GM23338 (cell line): Measurements from ENCODE around the gene ECPAS. TPM values are rescaled to one million over a fixed set of nuclear protein-coding genes. Genes with fewer than 3 reads are reported as not detected.

Experiments
- ATAC-seq: fragments of 200-7000 bp; cut with Tn5 transposase; 3 replicates; pipeline ENCODE4 v1.9.1; 2020
- DNase-seq: peaks from one replicate; pipeline ENCODE4 v3.0.0-alpha.2; 2015; ENCODE audit warnings: low spot score
- H2AFZ ChIP-seq: fragments of 200-600 bp; sonication (generic); 2 replicates; pipeline ENCODE4 v1.8.0; 2016; ENCODE audit warnings: antibody characterized with exemption, mild to moderate bottlenecking, moderate library complexity
- H3F3A ChIP-seq: fragments of 200-600 bp; sonication (generic); replicated peaks from 2 replicates; pipeline ENCODE4 v1.8.0; 2017; ENCODE audit warnings: antibody characterized with exemption, mixed run types, low read depth
- H3K27ac ChIP-seq: fragments of 200-600 bp; sonication (generic); 2 replicates; pipeline ENCODE4 v1.6.1; 2016; ENCODE audit warnings: low read depth
- H3K27me3 ChIP-seq: fragments of 200-600 bp; sonication (generic); 2 replicates; pipeline ENCODE4 v1.8.0; 2016; ENCODE audit warnings: mild to moderate bottlenecking, mixed run types, moderate library complexity; ENCODE audit not compliant: insufficient read depth
- H3K36me3 ChIP-seq: fragments of 200-600 bp; sonication (generic); 2 replicates; pipeline ENCODE4 v1.8.0; 2016; ENCODE audit warnings: mild to moderate bottlenecking; ENCODE audit not compliant: insufficient read depth
- H3K4me1 ChIP-seq: fragments of 200-600 bp; sonication (generic); 2 replicates; pipeline ENCODE4 v1.8.0; 2016; ENCODE audit warnings: mild to moderate bottlenecking, moderate library complexity; ENCODE audit not compliant: insufficient read depth
- H3K4me2 ChIP-seq: fragments of 200-600 bp; sonication (generic); 2 replicates; pipeline ENCODE4 v1.7.1; 2017; ENCODE audit warnings: mixed run types
- H3K4me3 ChIP-seq: fragments of 200-600 bp; sonication (generic); 2 replicates; pipeline ENCODE4 v1.6.1; 2016; ENCODE audit warnings: mixed run types
- H3K79me2 ChIP-seq: fragments of 200-600 bp; sonication (generic); replicated peaks from 2 replicates; pipeline ENCODE4 v1.8.0; 2017; ENCODE audit warnings: mild to moderate bottlenecking; ENCODE audit not compliant: insufficient read depth
- H3K9me2 ChIP-seq: fragments of 200-600 bp; sonication (generic); 2 replicates; pipeline ENCODE4 v1.8.0; 2017; ENCODE audit not compliant: insufficient read depth
- H4K20me1 ChIP-seq: fragments of 200-600 bp; sonication (generic); replicated peaks from 2 replicates; pipeline ENCODE4 v1.8.0; 2017; ENCODE audit warnings: mild to moderate bottlenecking; ENCODE audit not compliant: insufficient read depth
- H3K27ac Mint-ChIP-seq: 2 replicates; pipeline ENCODE4 v1.8.0; 2020; ENCODE audit warnings: inconsistent platforms, mild to moderate bottlenecking, moderate library complexity, mixed read lengths
- H3K27me3 Mint-ChIP-seq: 3 replicates; pipeline ENCODE4 v1.8.0; 2022; ENCODE audit warnings: low read depth, mild to moderate bottlenecking, moderate library complexity, mixed read lengths, inconsistent platforms; ENCODE audit not compliant: insufficient read depth, poor library complexity
- H3K36me3 Mint-ChIP-seq: 3 replicates; pipeline ENCODE4 v1.8.0; 2021; ENCODE audit warnings: low read depth, mild to moderate bottlenecking, inconsistent platforms, moderate library complexity, mixed read lengths
- H3K4me1 Mint-ChIP-seq: 3 replicates; pipeline ENCODE4 v1.8.0; 2020; ENCODE audit warnings: mild to moderate bottlenecking, inconsistent platforms, mixed read lengths
- H3K4me3 Mint-ChIP-seq: 3 replicates; pipeline ENCODE4 v1.8.0; 2021; ENCODE audit warnings: moderate library complexity, mild to moderate bottlenecking, inconsistent platforms, mixed read lengths
- H3K9me3 Mint-ChIP-seq: 3 replicates; pipeline ENCODE4 v1.8.0; 2020; ENCODE audit warnings: moderate library complexity, mild to moderate bottlenecking, inconsistent platforms, mixed read lengths
- CREB1 ChIP-seq: fragments of 250-450 bp; sonication (Bioruptor Pico); IDR thresholded peaks from 2 replicates; pipeline ENCODE4 v1.5.0; 2020; ENCODE audit warnings: low read depth, mild to moderate bottlenecking, moderate library complexity
- EZH2 ChIP-seq: fragments of 200-600 bp; sonication (generic); IDR thresholded peaks from one replicate; pipeline ENCODE4 v1.8.0; 2017; ENCODE audit warnings: antibody characterized with exemption, mild to moderate bottlenecking, low read depth; ENCODE audit not compliant: unreplicated experiment
- EZH2phosphoT487 ChIP-seq: fragments of 200-600 bp; sonication (generic); IDR thresholded peaks from one replicate; pipeline ENCODE4 v1.8.1; 2018; ENCODE audit warnings: antibody characterized with exemption; ENCODE audit not compliant: unreplicated experiment
- JUNB ChIP-seq: IDR thresholded peaks from one replicate; pipeline ENCODE4 v1.6.1; 2016; ENCODE audit warnings: antibody characterized with exemption; ENCODE audit not compliant: unreplicated experiment
- NANOG ChIP-seq: IDR thresholded peaks from 2 replicates; pipeline ENCODE4 v1.6.1; 2016; ENCODE audit warnings: antibody characterized with exemption, borderline replicate concordance
- POLR2AphosphoS5 ChIP-seq: IDR thresholded peaks from 2 replicates; pipeline ENCODE4 v1.6.1; 2016; ENCODE audit warnings: antibody characterized with exemption, low read depth
- STAT1 ChIP-seq: IDR thresholded peaks from one replicate; pipeline ENCODE4 v1.6.1; 2016; ENCODE audit warnings: antibody characterized with exemption; ENCODE audit not compliant: unreplicated experiment
- ZNF114 ChIP-seq: fragments of 250-450 bp; sonication (Bioruptor Pico); IDR thresholded peaks from 2 replicates; pipeline ENCODE4 v1.5.0; 2020; ENCODE audit warnings: mild to moderate bottlenecking, moderate library complexity
- ZNF331 ChIP-seq: fragments of 250-450 bp; sonication (Bioruptor Pico); IDR thresholded peaks from 2 replicates; pipeline ENCODE4 v1.5.0; 2020; ENCODE audit warnings: low read depth, mild to moderate bottlenecking, moderate library complexity
- polyA plus RNA-seq: library from polyadenylated mRNA; unstranded; fragments of >200 nt; fragmentation: Nextera tagmentation; extraction: Ambion mirVana; gene quantifications from 2 replicates; pipeline ENCODE4 v1.2.1, GENCODE V29; 2016
- total RNA-seq: library from RNA; depleted of rRNA; stranded (reverse); fragments of >200 nt; shearing (Covaris generic); gene quantifications from 2 replicates; pipeline ENCODE4 v1.2.3, GENCODE V29; 2014
- TF ChIP-seq, protein P1 (sequence below), 2 experiments: fragments of 200-600 bp in 1 of 2; sonication (generic) in 1 of 2; conservative IDR thresholded peaks; 2 replicates each; pipeline versions ENCODE4 v1.5.1 to v1.6.1; 2016 to 2017; ENCODE audit warnings: antibody characterized with exemption in 2 of 2, low read depth in 2 of 2, mild to moderate bottlenecking in 2 of 2, moderate library complexity in 1 of 2
- TF ChIP-seq, protein P2 (sequence below): fragments of 250-450 bp; sonication (Bioruptor Pico); IDR thresholded peaks from 2 replicates; pipeline ENCODE4 v1.5.0; 2020; ENCODE audit warnings: mild to moderate bottlenecking, moderate library complexity

The ECPAS gene
- total and polyA plus RNA-seq, 2 experiments from 2014 or later: 51.4 to 104 TPM

DNA sequence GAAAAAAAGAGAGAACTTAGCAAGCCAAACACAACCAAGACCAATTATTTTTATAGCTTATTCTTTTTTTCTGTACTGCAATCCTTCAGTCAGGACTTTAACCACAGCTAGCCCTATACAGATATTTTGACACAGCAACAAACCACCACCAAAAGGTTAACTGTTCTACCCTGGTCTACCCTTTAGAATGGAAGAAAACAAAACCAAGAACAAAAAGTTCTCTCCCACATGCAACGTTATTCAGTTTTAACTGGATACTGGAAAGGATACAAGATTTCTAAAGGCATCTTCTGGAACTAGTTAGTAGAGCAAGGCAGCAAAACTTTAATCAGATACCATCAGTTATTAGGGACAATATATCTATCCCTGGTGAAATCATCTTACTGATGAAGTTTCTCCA is 32.6 kb downstream of the ECPAS start (continued):
- TF ChIP-seq EZH2: no peak
- TF ChIP-seq POLR2AphosphoS5: no peak
- TF ChIP-seq, protein P1, sequence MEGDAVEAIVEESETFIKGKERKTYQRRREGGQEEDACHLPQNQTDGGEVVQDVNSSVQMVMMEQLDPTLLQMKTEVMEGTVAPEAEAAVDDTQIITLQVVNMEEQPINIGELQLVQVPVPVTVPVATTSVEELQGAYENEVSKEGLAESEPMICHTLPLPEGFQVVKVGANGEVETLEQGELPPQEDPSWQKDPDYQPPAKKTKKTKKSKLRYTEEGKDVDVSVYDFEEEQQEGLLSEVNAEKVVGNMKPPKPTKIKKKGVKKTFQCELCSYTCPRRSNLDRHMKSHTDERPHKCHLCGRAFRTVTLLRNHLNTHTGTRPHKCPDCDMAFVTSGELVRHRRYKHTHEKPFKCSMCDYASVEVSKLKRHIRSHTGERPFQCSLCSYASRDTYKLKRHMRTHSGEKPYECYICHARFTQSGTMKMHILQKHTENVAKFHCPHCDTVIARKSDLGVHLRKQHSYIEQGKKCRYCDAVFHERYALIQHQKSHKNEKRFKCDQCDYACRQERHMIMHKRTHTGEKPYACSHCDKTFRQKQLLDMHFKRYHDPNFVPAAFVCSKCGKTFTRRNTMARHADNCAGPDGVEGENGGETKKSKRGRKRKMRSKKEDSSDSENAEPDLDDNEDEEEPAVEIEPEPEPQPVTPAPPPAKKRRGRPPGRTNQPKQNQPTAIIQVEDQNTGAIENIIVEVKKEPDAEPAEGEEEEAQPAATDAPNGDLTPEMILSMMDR (conservative IDR thresholded peaks at IDR 0.05; ENCODE audit: low read depth in 2 of 2): no peak
- TF ChIP-seq EZH2phosphoT487: no peak
- TF ChIP-seq ZNF114: no peak

DNA sequence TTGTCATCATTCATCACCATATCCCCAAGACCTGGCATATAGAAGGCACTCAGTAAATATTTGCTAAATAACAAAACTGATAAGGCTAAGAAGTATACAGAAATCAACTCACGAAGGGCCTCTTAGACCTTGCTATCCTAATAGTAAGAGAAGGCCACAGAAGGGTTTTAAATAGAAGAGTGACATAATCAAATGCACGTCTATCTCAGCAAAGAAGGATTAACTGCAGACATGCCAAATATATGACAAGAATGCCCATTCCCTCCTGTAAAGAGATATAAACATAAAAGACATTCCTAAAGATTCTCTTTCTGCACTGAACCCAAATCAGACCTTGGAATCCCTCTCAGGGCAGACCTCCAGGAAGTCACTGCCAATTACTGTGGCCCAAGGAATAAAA is 34.1 kb downstream of the ECPAS start:
- Histone ChIP-seq H3K4me2 (no peak overlapping the region), H3K4me3 (no peak overlapping the region), H4K20me1 (peaks cover 14% of the 10 kb centered on the region), H3F3A (no peaks in the 10 kb centered on the region), H3K27ac (no peak overlapping the region), H3K79me2 (peaks cover 53% of the 10 kb centered on the region), H3K4me1 (peaks cover 16% of the 10 kb centered on the region), H3K27me3 (no peaks in the 10 kb centered on the region), H3K36me3 (0 out of 2 replicates have a peak, but pooled peaks cover 10% of the 10 kb centered on the region), H3K9me2 (no peaks in the 10 kb centered on the region), H2AFZ (no peak overlapping the region)
- ATAC-seq (no peak), DNase-seq (no peak)
- H3K27ac Mint-ChIP-seq: no peak overlapping the region
- H3K36me3 Mint-ChIP-seq: peaks cover 31% of the 10 kb centered on the region
- peaks cover 26% of the 10 kb centered on the region for H3K4me1 Mint-ChIP-seq
- no peaks in the 10 kb centered on the region for H3K9me3 Mint-ChIP-seq
- H3K27me3 Mint-ChIP-seq: no peaks in the 10 kb centered on the region
- TF ChIP-seq STAT1: no peak
- TF ChIP-seq ZNF331 (CRISPR knock-in tag): no peak
- TF ChIP-seq JUNB: no peak
- TF ChIP-seq CREB1 (CRISPR knock-in tag): no peak
- no peak for TF ChIP-seq EZH2phosphoT487
- no peak for TF ChIP-seq POLR2AphosphoS5
- TF ChIP-seq ZNF114: no peak
- no peak overlapping the region for H3K4me3 Mint-ChIP-seq

DNA sequence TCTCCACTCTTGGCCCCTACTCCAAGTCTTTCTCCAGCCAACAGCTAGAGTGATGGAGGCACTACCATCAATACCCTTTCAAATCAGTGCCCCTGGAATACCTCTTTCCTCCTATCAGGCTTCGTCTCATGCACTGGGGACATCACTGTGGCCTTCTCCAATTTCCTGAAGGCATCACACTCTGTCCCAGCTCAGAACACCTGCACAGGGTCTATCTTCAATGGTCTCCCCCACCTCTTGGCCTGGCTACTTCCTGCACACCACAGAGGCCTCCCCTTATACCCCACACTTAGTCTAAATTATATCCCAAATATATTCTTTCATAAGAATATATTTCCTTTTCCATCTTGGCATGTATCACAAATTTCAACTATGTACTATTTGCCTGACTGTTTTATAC is 34.5 kb downstream of the ECPAS start:
- Histone ChIP-seq H3K4me3 (no peak overlapping the region), H3K36me3 (0 out of 2 replicates have a peak, but pooled peaks cover 10% of the 10 kb centered on the region), H3F3A (no peaks in the 10 kb centered on the region), H3K79me2 (peaks cover 48% of the 10 kb centered on the region), H3K4me1 (peaks cover 16% of the 10 kb centered on the region), H4K20me1 (peaks cover 14% of the 10 kb centered on the region), H3K27ac (no peak overlapping the region), H3K4me2 (no peak overlapping the region), H2AFZ (no peak overlapping the region), H3K9me2 (no peaks in the 10 kb centered on the region), H3K27me3 (no peaks in the 10 kb centered on the region)
- no peak overlapping the region for H3K4me3 Mint-ChIP-seq
- no peak overlapping the region for H3K27ac Mint-ChIP-seq
- ATAC-seq (no peak), DNase-seq (no peak)
- peaks cover 3% of the 10 kb centered on the region for H3K27me3 Mint-ChIP-seq
- peaks cover 26% of the 10 kb centered on the region for H3K4me1 Mint-ChIP-seq
- peaks cover 35% of the 10 kb centered on the region for H3K36me3 Mint-ChIP-seq
- H3K9me3 Mint-ChIP-seq: no peaks in the 10 kb centered on the region
- TF ChIP-seq EZH2 (no peak), ZNF331 (CRISPR knock-in tag) (no peak), NANOG (no peak)
- TF ChIP-seq, protein P2, sequence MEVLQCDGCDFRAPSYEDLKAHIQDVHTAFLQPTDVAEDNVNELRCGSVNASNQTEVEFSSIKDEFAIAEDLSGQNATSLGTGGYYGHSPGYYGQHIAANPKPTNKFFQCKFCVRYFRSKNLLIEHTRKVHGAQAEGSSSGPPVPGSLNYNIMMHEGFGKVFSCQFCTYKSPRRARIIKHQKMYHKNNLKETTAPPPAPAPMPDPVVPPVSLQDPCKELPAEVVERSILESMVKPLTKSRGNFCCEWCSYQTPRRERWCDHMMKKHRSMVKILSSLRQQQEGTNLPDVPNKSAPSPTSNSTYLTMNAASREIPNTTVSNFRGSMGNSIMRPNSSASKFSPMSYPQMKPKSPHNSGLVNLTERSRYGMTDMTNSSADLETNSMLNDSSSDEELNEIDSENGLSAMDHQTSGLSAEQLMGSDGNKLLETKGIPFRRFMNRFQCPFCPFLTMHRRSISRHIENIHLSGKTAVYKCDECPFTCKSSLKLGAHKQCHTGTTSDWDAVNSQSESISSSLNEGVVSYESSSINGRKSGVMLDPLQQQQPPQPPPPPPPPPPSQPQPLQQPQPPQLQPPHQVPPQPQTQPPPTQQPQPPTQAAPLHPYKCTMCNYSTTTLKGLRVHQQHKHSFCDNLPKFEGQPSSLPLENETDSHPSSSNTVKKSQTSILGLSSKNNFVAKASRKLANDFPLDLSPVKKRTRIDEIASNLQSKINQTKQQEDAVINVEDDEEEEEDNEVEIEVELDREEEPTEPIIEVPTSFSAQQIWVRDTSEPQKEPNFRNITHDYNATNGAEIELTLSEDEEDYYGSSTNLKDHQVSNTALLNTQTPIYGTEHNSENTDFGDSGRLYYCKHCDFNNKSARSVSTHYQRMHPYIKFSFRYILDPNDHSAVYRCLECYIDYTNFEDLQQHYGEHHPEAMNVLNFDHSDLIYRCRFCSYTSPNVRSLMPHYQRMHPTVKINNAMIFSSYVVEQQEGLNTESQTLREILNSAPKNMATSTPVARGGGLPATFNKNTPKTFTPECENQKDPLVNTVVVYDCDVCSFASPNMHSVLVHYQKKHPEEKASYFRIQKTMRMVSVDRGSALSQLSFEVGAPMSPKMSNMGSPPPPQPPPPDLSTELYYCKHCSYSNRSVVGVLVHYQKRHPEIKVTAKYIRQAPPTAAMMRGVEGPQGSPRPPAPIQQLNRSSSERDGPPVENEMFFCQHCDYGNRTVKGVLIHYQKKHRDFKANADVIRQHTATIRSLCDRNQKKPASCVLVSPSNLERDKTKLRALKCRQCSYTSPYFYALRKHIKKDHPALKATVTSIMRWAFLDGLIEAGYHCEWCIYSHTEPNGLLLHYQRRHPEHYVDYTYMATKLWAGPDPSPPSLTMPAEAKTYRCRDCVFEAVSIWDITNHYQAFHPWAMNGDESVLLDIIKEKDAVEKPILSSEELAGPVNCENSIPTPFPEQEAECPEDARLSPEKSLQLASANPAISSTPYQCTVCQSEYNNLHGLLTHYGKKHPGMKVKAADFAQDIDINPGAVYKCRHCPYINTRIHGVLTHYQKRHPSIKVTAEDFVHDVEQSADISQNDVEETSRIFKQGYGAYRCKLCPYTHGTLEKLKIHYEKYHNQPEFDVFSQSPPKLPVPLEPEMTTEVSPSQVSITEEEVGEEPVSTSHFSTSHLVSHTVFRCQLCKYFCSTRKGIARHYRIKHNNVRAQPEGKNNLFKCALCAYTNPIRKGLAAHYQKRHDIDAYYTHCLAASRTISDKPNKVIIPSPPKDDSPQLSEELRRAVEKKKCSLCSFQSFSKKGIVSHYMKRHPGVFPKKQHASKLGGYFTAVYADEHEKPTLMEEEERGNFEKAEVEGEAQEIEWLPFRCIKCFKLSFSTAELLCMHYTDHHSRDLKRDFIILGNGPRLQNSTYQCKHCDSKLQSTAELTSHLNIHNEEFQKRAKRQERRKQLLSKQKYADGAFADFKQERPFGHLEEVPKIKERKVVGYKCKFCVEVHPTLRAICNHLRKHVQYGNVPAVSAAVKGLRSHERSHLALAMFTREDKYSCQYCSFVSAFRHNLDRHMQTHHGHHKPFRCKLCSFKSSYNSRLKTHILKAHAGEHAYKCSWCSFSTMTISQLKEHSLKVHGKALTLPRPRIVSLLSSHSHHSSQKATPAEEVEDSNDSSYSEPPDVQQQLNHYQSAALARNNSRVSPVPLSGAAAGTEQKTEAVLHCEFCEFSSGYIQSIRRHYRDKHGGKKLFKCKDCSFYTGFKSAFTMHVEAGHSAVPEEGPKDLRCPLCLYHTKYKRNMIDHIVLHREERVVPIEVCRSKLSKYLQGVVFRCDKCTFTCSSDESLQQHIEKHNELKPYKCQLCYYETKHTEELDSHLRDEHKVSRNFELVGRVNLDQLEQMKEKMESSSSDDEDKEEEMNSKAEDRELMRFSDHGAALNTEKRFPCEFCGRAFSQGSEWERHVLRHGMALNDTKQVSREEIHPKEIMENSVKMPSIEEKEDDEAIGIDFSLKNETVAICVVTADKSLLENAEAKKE: no peak
